ENCODE data around the gene ESRP2.

ESRP2 gene

GRCh38 chr16:68247400-68247799 is 11.5 kb upstream of the ESRP2 start:
- H3K4me1 ChIP-seq (ENCODE audit: control insufficient read depth, insufficient read depth, low read length): 0 out of 2 replicates have a peak, but pooled peaks cover 2% of the 10 kb centered on the region
- no peaks in the 10 kb centered on the region for H3K9me3 ChIP-seq (ENCODE audit: control insufficient read depth, insufficient read depth, low read depth, low read length)
- POLR2A ChIA-PET: interaction anchor here (0.8 kb wide), 1 partner anchor 10 kb away, joined by 3 read pairs; no protein-coding TSS in a partner anchor
- H3K27ac ChIP-seq (ENCODE audit: extremely low read depth, low read depth, low read length): no peak overlapping the region
- TF ChIP-seq SETDB1 (IDR thresholded peaks at IDR 0.05; ENCODE audit: insufficient read length, low read length) (no peak), ZNF114 (tag by site-specific recombination; IDR thresholded peaks at IDR 0.05) (no peak), ZNF157 (tag by site-specific recombination; IDR thresholded peaks at IDR 0.05) (no peak), GLIS1 (tag by site-specific recombination; IDR thresholded peaks at IDR 0.05) (no peak), ZNF510 (tag by site-specific recombination; IDR thresholded peaks at IDR 0.05; ENCODE audit: insufficient replicate concordance) (no peak), ZNF350 (tag by site-specific recombination; IDR thresholded peaks at IDR 0.05) (no peak), ZNF658 (tag by site-specific recombination; IDR thresholded peaks at IDR 0.05) (no peak), ZNF514 (tag by site-specific recombination; IDR thresholded peaks at IDR 0.05) (no peak), ZNF112 (tag by site-specific recombination; IDR thresholded peaks at IDR 0.05) (no peak), ZSCAN5A (tag by site-specific recombination; IDR thresholded peaks at IDR 0.05) (no peak), ZNF292 (tag by site-specific recombination; IDR thresholded peaks at IDR 0.05; ENCODE audit: borderline replicate concordance, low read depth) (no peak), ZNF837 (tag by site-specific recombination; IDR thresholded peaks at IDR 0.05) (no peak), ZNF184 (tag by site-specific recombination; IDR thresholded peaks at IDR 0.05) (no peak), ZNF548 (tag by site-specific recombination; IDR thresholded peaks at IDR 0.05) (no peak)
- TF ChIP-seq, protein P1, sequence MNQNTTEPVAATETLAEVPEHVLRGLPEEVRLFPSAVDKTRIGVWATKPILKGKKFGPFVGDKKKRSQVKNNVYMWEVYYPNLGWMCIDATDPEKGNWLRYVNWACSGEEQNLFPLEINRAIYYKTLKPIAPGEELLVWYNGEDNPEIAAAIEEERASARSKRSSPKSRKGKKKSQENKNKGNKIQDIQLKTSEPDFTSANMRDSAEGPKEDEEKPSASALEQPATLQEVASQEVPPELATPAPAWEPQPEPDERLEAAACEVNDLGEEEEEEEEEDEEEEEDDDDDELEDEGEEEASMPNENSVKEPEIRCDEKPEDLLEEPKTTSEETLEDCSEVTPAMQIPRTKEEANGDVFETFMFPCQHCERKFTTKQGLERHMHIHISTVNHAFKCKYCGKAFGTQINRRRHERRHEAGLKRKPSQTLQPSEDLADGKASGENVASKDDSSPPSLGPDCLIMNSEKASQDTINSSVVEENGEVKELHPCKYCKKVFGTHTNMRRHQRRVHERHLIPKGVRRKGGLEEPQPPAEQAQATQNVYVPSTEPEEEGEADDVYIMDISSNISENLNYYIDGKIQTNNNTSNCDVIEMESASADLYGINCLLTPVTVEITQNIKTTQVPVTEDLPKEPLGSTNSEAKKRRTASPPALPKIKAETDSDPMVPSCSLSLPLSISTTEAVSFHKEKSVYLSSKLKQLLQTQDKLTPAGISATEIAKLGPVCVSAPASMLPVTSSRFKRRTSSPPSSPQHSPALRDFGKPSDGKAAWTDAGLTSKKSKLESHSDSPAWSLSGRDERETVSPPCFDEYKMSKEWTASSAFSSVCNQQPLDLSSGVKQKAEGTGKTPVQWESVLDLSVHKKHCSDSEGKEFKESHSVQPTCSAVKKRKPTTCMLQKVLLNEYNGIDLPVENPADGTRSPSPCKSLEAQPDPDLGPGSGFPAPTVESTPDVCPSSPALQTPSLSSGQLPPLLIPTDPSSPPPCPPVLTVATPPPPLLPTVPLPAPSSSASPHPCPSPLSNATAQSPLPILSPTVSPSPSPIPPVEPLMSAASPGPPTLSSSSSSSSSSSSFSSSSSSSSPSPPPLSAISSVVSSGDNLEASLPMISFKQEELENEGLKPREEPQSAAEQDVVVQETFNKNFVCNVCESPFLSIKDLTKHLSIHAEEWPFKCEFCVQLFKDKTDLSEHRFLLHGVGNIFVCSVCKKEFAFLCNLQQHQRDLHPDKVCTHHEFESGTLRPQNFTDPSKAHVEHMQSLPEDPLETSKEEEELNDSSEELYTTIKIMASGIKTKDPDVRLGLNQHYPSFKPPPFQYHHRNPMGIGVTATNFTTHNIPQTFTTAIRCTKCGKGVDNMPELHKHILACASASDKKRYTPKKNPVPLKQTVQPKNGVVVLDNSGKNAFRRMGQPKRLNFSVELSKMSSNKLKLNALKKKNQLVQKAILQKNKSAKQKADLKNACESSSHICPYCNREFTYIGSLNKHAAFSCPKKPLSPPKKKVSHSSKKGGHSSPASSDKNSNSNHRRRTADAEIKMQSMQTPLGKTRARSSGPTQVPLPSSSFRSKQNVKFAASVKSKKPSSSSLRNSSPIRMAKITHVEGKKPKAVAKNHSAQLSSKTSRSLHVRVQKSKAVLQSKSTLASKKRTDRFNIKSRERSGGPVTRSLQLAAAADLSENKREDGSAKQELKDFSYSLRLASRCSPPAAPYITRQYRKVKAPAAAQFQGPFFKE (tag by site-specific recombination; IDR thresholded peaks at IDR 0.05; ENCODE audit: borderline replicate concordance): no peak
- TF ChIP-seq, protein P2, sequence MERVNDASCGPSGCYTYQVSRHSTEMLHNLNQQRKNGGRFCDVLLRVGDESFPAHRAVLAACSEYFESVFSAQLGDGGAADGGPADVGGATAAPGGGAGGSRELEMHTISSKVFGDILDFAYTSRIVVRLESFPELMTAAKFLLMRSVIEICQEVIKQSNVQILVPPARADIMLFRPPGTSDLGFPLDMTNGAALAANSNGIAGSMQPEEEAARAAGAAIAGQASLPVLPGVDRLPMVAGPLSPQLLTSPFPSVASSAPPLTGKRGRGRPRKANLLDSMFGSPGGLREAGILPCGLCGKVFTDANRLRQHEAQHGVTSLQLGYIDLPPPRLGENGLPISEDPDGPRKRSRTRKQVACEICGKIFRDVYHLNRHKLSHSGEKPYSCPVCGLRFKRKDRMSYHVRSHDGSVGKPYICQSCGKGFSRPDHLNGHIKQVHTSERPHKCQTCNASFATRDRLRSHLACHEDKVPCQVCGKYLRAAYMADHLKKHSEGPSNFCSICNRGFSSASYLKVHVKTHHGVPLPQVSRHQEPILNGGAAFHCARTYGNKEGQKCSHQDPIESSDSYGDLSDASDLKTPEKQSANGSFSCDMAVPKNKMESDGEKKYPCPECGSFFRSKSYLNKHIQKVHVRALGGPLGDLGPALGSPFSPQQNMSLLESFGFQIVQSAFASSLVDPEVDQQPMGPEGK (tag by site-specific recombination; IDR thresholded peaks at IDR 0.05): no peak
- H3K36me3 ChIP-seq (ENCODE audit: control insufficient read depth in 2 of 2, insufficient read depth in 1 of 2, low read length in 2 of 2): peaks cover 0 to 20% of the 10 kb centered on the region in 2 experiments; a peak in 2 of 3 replicates
- no peak overlapping the region for H3K4me3 ChIP-seq (ENCODE audit: low read depth, low read length)
- CTCF ChIA-PET: interaction anchor here (1.0 to 3.6 kb wide), 4 partner anchors 14 to 153 kb away, joined by 4 to 14 read pairs (median 8); partner anchors contain the start of gene SLC7A6

DNA sequence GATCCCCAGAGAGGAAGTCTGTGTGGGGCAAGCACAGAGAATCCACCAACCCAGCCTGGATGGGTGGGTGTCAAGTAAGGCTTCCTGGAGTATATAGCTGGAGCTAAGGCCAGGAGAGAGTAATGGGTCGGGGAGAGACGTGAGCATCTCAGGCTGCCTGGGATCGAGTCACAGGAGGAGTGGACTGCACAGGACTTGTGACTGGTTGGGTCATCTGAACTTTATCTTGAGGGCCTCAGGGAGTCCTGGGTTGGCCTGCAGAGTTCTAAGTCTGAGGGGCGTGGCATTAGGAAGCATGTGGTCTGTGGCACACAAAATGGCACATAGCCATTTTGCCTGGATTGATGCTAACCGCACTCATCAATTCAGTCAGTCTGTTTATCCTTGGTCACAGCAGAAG is 10.7 kb upstream of the ESRP2 start:
- ChIA-PET POLR2A (no interaction called here), CTCF (interaction anchor here (0.9 to 3.6 kb wide), 4 partner anchors 15 to 153 kb away, joined by 4 to 14 read pairs (median 5); partner anchors contain the start of gene SLC7A6)
- Histone ChIP-seq H3K36me3 (ENCODE audit: control insufficient read depth in 2 of 2, insufficient read depth in 1 of 2, low read length in 2 of 2) (peaks cover 0 to 16% of the 10 kb centered on the region in 2 experiments; a peak in 2 of 3 replicates), H3K9me3 (ENCODE audit: control insufficient read depth, insufficient read depth, low read depth, low read length) (no peaks in the 10 kb centered on the region), H3K27ac (ENCODE audit: extremely low read depth, low read depth, low read length) (no peak overlapping the region), H3K4me1 (ENCODE audit: control insufficient read depth, insufficient read depth, low read length) (0 out of 2 replicates have a peak, but pooled peaks cover 2% of the 10 kb centered on the region), H3K4me3 (ENCODE audit: low read depth, low read length) (no peak overlapping the region)
- peak; percentile 39; the same call in 1 of the 2 replicates for TF ChIP-seq ZBTB17 (tag by site-specific recombination; IDR thresholded peaks at IDR 0.05)
- TF ChIP-seq ZBTB7A (tag by site-specific recombination; IDR thresholded peaks at IDR 0.05; ENCODE audit: low read depth): no peak
- TF ChIP-seq GLIS1 (tag by site-specific recombination; IDR thresholded peaks at IDR 0.05): no peak

Measured in HEK293 (cell line).